OCI-LY1 (cell line): ENCODE measurements around the gene FABP2.
"Not testable (repeated sequence)": the region's sequence is repeated elsewhere in the genome, so short reads cannot be mapped to it uniquely, and the experiment has no call there.

ENCODE experiments used
- CTCF ChIP-seq: fragments of 200-600 bp; sonication (generic), shearing (Covaris generic); IDR thresholded peaks from 2 replicates; pipeline ENCODE4 v1.5.1; 2017; ENCODE audit warnings: mild to moderate bottlenecking, antibody characterized with exemption, low read length, moderate library complexity, mixed read lengths
- EZH2 ChIP-seq: fragments of 200-600 bp; sonication (generic), shearing (Covaris generic); IDR thresholded peaks from 2 replicates; pipeline ENCODE4 v1.8.0; 2017; ENCODE audit warnings: borderline replicate concordance, mixed run types, mild to moderate bottlenecking, antibody characterized with exemption, low read length, moderate library complexity, mixed read lengths

- TF ChIP-seq EZH2, CTCF: not testable (repeated sequence)
Measured at GRCh38 chr4:119364203-119364602, 42.3 kb upstream of the FABP2 start.
